Hippocampal formation (tissue), 2 donors: ENCODE measurements around the gene DERA.
"Not testable (repeated sequence)": the region's sequence is repeated elsewhere in the genome, so short reads cannot be mapped to it uniquely, and the experiment has no call there.

ENCODE experiments used
- DNase-seq, 2 donors: peaks; one replicate each; lab custom pipeline; 2025; lab: John Stamatoyannopoulos, UW

The DERA gene

DNA sequence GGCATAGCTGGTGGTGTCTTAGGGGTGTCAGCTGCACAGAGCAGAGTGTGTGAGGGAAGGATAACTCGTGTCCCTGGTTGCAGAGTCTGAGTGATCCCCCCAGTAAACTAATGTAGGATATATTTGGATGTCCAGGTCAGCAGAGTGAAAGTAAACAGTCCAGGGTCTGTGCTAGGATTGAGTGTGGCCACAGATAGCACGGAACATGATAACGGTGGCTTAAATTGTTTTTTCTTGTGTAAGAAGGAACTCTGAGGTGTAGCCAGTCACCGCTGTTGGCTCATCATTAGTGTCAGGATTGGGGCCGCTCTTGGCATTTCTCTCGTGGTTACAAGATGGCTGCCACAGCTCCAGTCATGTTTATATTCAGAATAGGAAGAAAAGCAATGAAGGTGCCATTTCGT lies 97.3 kb downstream of the DERA start:
- DNase-seq = no peak

DNA sequence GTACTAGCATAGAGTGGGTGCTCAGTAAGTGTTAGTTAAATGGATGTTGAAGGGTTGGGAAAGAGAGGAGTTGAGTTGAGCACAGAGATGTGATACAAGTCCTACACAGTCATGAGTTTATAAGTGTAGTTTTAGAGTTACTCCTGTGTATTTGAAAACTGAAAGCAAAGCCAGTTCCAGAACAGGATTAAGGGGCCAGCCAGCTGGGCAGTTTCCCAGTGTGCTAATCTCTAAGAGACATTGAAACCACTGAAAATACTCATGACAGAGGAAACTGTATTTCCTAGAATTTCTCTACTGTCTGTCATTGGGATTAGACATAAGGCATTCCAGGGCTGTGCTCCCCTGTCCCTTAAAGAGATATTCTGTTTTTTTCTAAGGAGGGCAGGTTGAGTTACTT lies 101.0 kb downstream of the DERA start:
- DNase-seq = no peak

DNA sequence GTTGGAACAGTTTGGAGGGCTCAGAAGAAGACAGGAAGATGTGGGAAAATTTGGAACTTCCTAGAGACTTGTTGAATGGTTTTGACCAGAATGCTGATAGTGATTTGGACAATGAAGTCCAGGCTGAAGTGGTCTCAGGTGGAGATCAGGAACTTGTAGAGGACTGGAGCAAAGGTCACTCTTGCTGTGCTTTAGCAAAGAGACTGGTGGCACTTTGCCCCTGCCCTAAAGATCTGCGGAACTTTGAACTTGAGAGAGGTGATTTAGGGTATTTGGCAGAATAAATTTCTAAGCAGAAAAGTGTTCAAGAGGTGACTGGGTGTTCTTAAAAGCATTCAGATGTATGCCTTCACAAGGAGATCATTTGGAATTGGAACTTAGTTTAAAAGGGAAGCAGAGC lies 102.6 kb downstream of the DERA start:
- not testable (repeated sequence) for DNase-seq

DNA sequence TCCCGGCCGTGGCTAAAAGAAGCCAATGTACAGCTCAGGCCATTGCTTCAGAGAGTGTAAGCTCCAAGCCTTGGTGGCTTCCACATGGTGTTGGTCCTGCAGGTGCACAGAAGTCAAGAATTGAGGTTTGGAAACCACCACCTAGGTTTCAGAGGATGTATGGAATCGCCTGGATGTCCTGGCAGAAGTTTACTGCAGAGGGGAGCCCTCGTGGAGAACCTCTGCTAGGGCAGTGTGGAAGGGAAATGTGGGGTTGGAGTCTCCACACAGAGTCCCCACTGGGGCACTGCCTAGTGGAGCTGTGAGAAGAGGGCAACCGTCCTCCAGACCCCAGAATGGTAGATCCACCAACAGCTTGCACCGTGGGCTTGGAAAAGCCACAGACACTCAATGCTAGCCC lies 103.3 kb downstream of the DERA start:
- not testable (repeated sequence) for DNase-seq

DNA sequence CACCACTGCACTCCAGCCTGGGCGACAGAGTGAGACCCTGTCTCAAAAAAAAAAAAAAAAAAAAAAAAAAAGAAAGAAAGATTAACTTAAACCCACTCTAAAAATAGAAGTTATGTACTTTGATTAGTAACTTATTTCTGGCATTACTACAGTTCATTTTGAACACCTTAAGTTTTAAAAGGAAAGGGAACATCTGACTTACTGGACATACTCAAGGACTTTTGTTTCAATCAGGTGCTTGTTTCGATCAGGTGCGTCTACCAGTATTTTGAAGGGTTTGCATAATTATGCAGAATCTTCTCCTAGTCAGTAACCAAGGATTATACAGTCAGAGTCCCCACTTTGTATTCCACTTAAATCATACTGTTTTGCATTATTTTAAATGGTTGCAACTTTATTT lies 105.6 kb downstream of the DERA start:
- DNase-seq = no peak

DNA sequence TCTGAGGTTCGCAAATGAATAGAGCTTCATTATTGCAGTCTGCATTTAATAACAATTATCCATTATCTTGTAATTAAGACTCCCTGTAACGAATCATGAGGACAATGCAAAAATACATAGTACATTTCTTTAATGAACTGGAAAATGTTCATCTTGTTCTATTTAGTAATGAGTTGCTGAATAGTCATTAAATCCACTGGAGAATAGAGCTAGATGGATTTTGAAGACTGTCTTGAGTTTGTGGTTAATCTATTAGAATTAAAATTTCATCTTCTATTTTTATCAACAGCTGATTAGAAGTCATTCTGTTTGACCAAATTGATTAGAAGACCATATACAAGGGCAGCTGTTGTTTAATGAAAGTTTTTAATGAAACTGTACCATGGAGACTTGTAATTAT lies 107.2 kb downstream of the DERA start:
- no peak for DNase-seq

DNA sequence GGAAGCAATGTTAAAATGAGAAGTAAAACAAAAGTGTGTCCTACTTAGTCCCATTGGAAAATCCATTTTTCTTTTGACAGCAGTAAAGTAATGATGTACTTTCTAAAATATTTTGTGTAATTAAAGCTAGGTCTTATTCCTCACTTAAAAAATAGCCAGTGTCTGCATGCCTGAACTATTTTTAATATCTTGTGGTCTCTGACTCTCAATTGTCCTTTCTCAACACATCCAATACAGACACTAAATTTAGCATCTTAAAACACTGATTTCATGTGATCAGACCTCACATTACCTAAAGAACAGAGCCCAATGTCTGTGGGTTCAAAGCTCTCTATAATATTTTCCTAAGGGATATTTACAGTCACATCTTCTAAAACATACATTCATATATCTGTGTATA lies 108.0 kb downstream of the DERA start:
- no peak for DNase-seq

DNA sequence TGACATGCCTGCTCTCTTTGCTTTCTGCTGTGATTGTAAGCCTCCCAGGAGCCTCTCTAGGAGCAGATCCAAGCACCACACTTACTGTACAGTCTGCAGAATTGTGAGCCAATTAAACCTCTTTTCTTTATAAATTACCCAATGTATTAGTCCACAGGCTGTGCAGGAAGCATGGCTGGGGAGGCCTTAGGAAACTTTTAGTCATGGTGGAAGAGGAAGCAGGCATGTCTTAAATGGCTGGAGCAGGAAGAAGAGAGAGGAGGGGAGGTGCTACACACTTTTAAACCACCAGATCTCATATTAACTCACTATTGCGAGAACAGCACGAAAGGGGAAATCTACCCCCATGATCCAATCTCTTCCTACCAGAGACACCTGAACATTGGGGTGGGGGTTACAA lies 108.9 kb downstream of the DERA start:
- DNase-seq = no peak

DNA sequence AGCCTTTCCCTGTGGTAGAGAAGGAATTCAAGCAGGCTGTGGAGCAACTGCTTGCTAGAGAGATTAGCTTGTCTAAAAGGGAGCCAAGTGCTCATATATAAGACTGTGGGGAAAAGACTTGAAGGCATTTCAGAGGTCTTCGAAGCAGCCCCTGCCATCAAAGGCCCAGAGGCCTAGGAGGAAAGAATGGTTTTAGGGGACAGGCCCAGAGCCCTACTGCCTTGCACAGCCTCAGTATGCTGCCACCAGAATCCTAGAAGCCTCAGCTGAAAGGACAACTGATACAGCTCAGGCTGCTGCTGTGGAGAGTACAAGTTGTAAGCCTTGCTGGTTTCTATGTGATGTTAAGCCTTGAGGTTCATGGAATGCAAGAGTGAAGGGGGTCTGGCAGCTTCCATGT lies 109.9 kb downstream of the DERA start:
- DNase-seq = no peak

DNA sequence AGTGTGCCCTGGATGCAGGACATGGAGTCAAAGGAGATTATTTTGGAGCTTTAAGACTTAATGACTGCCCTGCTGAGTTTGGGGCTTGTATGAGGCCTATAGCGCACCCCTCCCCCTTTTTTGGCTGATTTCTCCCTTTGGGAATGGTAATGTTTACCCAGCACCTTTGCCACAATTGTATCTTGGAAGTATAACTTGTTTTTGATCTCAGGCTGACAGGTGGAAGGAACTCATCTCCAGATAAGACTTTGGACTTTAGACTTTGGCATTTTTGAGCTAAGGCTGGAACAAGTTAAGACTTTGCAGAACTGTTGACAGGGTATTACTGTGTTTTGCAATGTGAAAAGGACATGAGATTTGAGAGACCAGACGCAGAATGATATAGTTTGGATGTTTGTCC lies 110.5 kb downstream of the DERA start:
- DNase-seq = no peak

DNA sequence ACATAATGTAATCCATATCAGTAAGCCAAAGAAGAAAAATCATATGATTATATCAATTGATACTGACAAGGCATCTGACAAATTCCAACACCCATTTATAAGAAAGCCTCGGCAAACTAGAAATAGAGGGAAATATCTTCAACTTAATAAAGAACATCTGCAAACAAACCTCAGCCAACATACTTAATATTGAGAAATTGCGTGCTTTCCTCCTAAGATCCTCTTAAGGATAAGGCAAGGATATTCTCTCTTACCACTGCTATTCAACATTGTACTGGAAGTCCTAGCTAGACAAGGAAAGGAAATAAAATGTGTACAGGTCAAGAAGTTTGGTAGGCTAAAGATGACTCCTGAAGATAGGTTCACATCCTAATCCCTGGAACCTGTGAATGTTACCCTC lies 115.9 kb downstream of the DERA start:
- no peak for DNase-seq

DNA sequence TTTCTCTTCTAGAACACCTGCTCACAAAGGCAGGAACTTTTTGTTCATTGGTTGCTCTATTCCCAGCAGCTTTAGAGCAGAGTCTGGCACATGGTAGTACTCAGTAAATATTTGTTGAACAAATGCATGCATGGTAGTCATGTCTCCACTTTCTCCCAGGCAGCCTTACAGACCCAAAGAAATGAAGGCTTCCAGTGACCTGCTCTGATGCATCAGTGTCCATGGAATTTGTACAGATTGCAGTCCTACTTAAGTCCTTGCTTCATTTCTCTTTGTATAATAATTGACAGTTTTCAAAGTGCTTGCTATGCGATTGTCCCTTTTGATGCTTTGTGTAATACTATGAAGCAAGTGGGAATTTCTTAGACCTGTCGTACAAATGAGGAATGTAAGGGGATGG lies 119.6 kb downstream of the DERA start:
- no peak for DNase-seq

DNA sequence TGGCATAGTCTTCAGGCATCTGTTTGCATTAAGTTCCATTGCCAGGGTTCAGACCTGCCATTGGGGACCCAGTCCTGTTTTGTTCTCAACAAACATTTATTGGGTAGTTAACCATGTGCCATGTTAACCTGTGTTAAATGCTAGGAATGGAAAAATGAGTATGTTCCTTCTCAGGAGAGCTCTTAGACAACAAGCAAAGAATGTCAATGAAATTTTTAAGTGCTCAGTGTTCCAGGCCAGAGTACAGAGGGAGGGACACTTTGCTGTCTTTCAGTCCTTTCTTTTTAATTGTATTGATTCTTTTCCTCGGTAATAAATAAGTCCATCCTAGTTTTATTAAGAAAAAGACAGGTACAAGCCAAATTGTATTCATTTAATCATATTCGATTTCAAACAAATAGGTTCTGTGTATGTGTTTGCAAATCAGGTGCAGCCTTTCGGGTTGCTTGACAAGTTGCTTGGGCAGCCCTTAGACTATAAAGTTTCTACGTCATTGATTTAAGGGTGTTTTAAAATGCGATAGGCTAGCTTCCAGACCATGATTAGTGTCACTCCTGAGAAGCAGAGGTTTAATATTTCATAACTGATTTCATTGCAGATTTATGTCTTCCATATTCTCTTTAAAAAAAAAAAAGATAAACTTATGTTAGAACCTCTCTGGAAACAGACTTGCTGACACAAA lies 123.1 kb downstream of the DERA start:
- no peak for DNase-seq

DNA sequence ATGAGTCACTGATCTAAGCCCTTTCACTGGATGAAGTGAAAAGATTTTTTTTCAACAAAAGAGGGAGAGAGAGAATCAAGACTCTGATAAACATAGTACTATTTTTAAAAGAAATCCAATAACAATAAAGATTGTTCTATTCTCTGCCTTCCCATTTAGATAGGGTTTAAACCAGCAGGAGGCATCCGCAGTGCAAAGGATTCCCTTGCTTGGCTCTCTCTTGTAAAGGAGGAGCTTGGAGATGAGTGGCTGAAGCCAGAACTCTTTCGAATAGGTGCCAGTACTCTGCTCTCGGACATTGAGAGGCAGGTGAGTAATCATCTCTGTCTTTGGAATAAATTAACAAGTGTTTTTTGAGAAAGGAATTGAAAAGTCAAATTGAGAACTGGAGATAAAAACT lies 124.9 kb downstream of the DERA start:
- DNase-seq = no peak

DNA sequence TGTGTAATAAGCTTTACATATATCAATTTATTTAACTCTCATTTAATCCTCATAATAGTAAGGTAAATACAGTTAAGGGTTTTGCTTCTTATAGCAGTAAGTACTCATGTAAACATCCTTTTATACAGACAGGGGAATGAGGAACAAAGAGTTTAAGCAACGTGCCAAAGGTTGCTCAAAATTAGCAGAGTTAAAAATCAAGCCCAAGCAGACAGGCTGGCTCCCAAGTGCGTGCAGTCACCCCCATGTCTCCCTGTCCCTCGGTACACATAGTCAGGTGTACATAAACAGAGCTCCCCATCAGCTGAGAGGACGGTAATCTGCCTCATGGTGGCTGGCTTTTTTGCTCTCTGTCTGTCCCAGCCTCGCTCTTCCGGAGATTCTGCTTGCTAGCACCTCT lies 126.4 kb downstream of the DERA start:
- no peak for DNase-seq

DNA sequence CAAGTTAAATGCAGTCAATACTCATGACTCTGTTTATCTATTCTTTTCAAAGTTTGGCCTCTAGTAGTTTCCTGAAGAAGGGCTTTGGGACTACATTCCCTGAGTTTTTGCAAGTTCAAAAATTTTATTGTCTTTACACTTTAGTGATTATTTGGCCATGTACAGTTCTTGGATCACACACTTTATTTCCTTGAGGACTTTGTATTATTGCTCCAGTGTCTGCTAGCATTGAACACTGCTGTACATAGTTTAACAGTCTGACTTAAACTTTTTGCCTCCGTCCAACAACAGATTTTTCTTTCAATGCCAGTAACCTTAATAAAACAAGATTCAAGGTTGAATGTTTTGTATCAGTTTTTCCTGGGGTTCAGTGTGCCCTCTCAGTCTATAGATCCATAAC lies 132.3 kb downstream of the DERA start:
- no peak for DNase-seq

DNA sequence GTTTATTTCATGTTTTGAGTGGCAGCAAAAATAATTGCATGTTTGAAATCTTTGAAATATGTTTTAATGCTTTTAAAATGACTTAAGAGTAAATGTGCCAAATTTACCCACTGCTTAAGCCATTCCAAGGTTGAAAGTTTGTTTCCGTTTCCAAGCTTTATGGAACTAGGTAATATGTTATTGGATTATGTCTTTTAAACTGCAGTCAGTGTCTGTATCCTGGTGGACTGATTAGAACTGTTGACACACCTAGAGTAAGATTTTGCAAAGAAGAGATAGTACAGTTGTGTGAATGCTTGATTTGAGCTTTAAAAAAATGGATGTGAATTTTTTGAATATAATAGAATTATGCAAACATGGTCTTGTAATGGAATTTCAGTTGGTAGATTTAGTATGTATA lies 135.1 kb downstream of the DERA start:
- DNase-seq = no peak

DNA sequence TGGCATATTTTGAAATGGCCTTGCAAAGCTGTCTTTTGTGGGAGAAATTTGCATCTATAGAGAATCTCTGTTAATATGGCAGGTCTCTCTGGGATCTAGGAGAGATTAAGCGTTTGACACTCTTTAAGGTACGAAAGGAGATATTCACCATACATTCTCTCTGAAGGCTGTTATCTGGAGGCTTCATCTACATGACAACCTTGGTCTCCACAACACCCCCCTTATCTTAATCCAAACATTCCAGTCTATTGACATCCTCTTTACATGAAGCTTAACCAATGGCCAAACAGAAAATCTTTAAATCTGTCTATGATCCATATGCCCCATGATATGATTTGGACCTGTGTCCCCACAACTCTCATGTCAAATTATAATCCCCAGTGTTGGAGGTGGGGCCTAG lies 137.4 kb downstream of the DERA start:
- no peak for DNase-seq

DNA sequence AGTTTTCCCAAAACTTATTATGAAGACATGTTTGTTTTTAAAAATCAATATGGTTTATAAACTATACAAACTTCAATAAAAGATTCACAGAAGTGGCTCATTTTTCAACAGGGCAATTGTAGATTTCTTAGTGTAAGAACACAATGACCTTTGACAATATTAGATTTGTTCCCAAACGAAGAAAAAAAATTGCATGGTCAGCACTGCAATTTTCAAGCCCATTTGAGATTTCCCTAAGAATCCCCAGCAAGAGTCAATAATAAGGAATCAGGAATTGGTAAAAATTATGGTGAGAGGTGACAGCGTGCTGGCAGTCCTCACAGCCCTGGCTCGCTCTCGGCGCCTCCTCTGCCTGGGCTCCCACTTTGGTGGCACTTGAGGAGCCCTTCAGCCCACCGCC lies 145.8 kb downstream of the DERA start:
- no peak for DNase-seq

DNA sequence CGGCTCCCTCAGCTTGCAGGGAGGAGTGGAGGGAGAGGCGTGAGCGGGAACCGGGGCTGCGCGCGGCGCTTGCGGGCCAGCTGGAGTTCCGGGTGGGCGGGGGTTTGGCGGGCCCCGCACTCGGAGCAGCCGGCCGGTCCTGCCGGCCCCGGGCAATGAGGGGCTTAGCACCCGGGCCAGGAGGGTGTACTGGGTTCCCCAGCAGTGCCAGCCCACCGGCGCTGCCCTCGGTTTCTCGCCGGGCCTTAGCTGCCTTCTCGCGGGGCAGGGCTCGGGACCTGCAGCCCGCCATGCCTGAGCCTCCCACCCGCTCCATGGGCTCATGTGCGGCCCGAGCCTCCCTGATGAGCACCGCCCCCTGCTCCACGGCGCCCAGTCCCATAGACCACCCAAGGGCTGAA lies 146.2 kb downstream of the DERA start:
- DNase-seq = not testable (repeated sequence)

DNA sequence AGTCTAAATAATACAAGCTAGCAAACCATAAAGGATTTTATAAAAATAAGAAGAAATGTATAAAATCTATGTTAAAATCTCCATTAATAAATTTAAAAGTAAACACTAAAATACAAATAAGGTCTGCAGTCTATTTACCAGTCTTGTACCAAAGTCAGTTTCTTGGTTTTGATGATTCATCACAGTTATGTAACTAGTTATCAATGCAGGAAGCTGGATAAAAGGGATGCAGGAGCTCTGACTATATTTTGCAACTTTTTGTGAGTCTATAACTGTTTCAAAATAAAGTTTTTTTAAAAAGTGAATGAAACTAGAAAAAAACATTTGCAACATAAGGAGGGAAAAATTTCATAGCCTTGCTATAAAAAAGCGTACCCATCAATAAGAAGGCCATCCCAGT lies 151.5 kb downstream of the DERA start:
- DNase-seq = no peak

DNA sequence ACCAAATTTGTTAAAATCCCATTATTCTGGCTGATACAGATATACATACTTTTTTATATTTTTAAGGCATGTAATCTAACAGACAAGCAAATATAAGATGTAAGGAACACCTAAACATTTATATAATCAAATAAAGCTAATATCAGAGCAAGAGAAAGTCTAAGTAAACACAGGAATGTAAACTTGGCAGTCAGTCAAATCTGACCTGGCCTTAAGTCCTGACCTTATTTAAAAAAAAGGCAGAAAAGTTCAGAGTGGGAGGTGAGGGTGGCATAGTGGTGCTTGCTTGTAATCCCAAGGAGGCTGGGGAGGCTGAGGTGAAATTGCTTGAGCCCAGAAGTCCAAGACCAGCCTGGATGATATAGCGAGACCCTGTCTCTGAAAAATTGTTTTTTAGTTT lies 152.6 kb downstream of the DERA start:
- DNase-seq = no peak

DNA sequence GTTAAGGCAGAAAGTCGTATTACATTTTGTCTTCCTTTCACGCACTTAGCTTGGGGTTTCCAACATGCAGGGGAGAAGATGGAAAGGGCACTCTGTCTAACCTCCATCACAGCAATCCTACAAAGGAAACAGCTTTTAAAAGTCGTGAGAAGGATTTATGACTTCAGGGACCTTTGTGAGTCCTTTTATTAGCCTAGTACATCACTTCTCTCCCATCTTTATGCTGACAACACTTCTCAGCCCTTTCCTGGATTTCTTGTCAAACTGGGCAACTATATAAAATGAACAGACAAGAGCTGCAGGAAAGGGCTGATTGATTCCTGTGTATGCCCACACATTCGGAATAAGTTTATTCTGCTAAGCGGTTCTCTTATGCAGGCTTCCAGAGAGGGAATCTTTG lies 159.0 kb downstream of the DERA start:
- DNase-seq = no peak

DNA sequence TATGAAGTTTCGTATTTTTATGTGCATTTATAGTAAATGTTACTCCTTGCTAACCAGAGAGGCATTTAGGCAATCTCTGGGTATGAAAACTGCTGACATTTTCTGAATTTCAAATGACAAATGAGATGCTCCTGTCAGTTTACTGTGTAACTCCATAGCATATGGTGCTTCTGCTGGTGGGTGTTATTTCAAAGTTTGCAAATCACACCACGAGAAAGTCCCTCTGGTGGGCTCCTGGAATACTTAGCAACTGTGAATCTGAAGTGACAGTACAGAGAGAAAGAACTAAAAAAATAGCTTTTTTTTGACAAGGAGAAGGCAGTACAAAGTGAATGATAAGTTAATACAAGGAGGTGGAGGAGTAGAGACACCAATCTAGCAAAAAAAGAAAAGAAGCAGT lies 161.5 kb downstream of the DERA start:
- DNase-seq = no peak

DNA sequence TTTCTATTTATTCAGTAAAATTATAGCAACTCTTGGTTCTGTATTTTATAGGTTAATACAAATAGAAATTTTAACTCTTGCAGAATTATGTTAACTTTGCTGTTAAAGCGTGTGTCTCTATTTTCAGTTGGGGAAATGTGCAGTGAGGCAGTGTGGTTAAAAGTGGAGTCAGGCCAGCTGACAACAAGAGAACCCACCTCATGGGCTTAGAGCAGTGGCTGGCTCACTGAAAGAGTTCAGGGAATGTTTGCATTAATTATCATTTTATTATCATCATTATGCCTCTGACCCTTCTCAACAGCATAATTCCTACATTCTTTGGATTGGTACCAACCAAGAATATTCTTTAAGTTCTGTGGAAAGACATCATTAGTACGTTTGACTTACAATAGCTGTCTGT lies 163.8 kb downstream of the DERA start:
- DNase-seq = no peak
